ENCODE data around the gene PPP1R14D.

PPP1R14D gene

DNA sequence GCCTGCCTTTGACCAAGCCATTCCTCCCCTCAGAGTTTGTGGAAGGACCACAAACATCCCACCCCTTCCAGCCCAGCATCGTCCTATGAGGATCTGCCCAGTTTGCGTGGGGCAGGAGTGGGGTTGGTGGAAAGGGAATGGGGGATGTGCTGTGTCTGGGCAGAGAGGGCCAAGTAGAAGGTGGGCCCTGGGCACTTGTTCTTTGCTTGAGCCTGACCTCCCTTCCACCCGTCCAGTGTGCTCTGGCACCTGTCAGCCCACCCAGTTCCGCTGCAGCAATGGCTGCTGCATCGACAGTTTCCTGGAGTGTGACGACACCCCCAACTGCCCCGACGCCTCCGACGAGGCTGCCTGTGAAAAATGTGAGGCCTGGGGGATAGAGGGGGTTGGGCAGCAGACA, 25.7 kb upstream of the PPP1R14D start:
- DNase-seq (ENCODE audit: low read depth in 1 of 2, low spot score in 1 of 2), result no peak
- H3K27me3 ChIP-seq (ENCODE audit: insufficient read depth, poor library complexity, severe bottlenecking), result no peaks in the 10 kb centered on the region
- no peak overlapping the region for H3K27ac ChIP-seq (replicated peaks)
- H3K4me3 ChIP-seq (replicated peaks; ENCODE audit: insufficient read depth, low read length), result no peak overlapping the region
- TF ChIP-seq GABPA (IDR thresholded peaks at IDR 0.05; ENCODE audit: low read depth) (no peak), SPI1 (IDR thresholded peaks at IDR 0.05; ENCODE audit: borderline replicate concordance, low read depth) (no peak), POLR2AphosphoS5 (IDR thresholded peaks at IDR 0.05; ENCODE audit: low read depth) (no peak)
- TF ChIP-seq, protein P1, sequence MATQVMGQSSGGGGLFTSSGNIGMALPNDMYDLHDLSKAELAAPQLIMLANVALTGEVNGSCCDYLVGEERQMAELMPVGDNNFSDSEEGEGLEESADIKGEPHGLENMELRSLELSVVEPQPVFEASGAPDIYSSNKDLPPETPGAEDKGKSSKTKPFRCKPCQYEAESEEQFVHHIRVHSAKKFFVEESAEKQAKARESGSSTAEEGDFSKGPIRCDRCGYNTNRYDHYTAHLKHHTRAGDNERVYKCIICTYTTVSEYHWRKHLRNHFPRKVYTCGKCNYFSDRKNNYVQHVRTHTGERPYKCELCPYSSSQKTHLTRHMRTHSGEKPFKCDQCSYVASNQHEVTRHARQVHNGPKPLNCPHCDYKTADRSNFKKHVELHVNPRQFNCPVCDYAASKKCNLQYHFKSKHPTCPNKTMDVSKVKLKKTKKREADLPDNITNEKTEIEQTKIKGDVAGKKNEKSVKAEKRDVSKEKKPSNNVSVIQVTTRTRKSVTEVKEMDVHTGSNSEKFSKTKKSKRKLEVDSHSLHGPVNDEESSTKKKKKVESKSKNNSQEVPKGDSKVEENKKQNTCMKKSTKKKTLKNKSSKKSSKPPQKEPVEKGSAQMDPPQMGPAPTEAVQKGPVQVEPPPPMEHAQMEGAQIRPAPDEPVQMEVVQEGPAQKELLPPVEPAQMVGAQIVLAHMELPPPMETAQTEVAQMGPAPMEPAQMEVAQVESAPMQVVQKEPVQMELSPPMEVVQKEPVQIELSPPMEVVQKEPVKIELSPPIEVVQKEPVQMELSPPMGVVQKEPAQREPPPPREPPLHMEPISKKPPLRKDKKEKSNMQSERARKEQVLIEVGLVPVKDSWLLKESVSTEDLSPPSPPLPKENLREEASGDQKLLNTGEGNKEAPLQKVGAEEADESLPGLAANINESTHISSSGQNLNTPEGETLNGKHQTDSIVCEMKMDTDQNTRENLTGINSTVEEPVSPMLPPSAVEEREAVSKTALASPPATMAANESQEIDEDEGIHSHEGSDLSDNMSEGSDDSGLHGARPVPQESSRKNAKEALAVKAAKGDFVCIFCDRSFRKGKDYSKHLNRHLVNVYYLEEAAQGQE (IDR thresholded peaks at IDR 0.05; ENCODE audit: insufficient replicate concordance, low read depth), result no peak
- TF ChIP-seq, protein P2, sequence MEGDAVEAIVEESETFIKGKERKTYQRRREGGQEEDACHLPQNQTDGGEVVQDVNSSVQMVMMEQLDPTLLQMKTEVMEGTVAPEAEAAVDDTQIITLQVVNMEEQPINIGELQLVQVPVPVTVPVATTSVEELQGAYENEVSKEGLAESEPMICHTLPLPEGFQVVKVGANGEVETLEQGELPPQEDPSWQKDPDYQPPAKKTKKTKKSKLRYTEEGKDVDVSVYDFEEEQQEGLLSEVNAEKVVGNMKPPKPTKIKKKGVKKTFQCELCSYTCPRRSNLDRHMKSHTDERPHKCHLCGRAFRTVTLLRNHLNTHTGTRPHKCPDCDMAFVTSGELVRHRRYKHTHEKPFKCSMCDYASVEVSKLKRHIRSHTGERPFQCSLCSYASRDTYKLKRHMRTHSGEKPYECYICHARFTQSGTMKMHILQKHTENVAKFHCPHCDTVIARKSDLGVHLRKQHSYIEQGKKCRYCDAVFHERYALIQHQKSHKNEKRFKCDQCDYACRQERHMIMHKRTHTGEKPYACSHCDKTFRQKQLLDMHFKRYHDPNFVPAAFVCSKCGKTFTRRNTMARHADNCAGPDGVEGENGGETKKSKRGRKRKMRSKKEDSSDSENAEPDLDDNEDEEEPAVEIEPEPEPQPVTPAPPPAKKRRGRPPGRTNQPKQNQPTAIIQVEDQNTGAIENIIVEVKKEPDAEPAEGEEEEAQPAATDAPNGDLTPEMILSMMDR (IDR thresholded peaks at IDR 0.05; ENCODE audit: insufficient read depth, low read length), result no peak

DNA sequence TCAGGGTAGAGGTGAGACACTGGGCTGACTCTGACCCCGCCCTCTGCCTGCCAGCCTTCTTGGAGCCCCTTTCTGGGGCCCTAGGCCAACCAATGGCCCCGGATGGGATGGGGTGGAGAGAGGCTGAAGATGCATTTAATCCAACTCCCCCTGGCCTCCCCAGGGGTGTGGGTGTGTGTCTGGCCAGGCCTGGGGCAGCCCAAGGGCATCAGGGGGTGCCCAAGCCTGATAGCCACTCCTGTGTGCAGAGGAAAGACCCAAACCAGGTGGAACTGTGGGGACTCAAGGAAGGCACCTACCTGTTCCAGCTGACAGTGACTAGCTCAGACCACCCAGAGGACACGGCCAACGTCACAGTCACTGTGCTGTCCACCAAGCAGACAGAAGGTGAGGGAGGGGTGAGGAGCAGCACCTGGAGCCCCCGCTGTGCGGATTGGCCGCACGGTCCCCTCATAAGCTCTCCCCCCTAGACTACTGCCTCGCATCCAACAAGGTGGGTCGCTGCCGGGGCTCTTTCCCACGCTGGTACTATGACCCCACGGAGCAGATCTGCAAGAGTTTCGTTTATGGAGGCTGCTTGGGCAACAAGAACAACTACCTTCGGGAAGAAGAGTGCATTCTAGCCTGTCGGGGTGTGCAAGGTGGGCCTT, 24.9 kb upstream of the PPP1R14D start:
- no peak overlapping the region for H3K27ac ChIP-seq (replicated peaks)
- no peaks in the 10 kb centered on the region for H3K27me3 ChIP-seq (ENCODE audit: insufficient read depth, poor library complexity, severe bottlenecking)
- TF ChIP-seq GABPA (IDR thresholded peaks at IDR 0.05; ENCODE audit: low read depth), result no peak
- TF ChIP-seq, protein P1 (IDR thresholded peaks at IDR 0.05; ENCODE audit: insufficient replicate concordance, low read depth), result no peak
- TF ChIP-seq, protein P2 (IDR thresholded peaks at IDR 0.05; ENCODE audit: insufficient read depth, low read length), result no peak
- no peak for TF ChIP-seq SPI1 (IDR thresholded peaks at IDR 0.05; ENCODE audit: borderline replicate concordance, low read depth)
- TF ChIP-seq POLR2AphosphoS5 (IDR thresholded peaks at IDR 0.05; ENCODE audit: low read depth), result no peak

DNA sequence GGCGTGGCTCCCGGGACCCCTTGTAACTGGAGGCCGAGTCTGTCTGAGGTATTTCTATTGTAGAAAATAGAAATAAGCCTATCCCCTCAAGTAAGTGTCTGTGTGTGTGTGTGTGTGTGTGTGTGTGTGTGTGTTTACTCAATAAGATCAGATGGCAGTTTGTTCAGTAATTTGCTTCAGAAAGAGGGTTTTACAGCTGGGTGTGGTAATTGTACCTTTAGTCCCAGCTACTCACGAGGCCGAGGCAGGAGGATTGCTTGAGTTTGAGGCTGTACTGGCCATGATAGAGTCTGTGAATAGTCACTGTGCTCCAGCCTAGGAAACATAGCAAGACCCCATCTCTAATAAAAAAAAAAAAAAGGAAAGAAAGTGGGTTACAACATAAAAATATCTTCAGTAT, 24.0 kb upstream of the PPP1R14D start:
- TF ChIP-seq, protein P2 (IDR thresholded peaks at IDR 0.05; ENCODE audit: insufficient read depth, low read length), result no peak
- TF ChIP-seq GABPA (IDR thresholded peaks at IDR 0.05; ENCODE audit: low read depth), result no peak
- no peak for TF ChIP-seq POLR2AphosphoS5 (IDR thresholded peaks at IDR 0.05; ENCODE audit: low read depth)
- TF ChIP-seq, protein P1 (IDR thresholded peaks at IDR 0.05; ENCODE audit: insufficient replicate concordance, low read depth), result no peak
- Histone ChIP-seq H3K27ac (replicated peaks) (no peak overlapping the region), H3K4me3 (replicated peaks; ENCODE audit: insufficient read depth, low read length) (no peak overlapping the region), H3K27me3 (ENCODE audit: insufficient read depth, poor library complexity, severe bottlenecking) (no peaks in the 10 kb centered on the region)
- DNase-seq (ENCODE audit: low read depth in 1 of 2, low spot score in 1 of 2), result no peak

More for the DNA sequence above, 24.9 kb upstream of the PPP1R14D start:
- DNase-seq (ENCODE audit: low read depth in 1 of 2, low spot score in 1 of 2), result no peak
- no peak overlapping the region for H3K4me3 ChIP-seq (replicated peaks; ENCODE audit: insufficient read depth, low read length)

Data from HL-60 (cell line).